Astrocyte (in vitro differentiated cells and primary cell): ENCODE data around the gene HSPB7. TPM values are rescaled to one million over a fixed set of nuclear protein-coding genes. Genes with fewer than 3 reads are reported as not detected.
"Not testable (repeated sequence)": the region's sequence is repeated elsewhere in the genome, so short reads cannot be mapped to it uniquely, and the experiment has no call there.

Source experiments
- DNase-seq: peaks from one replicate; pipeline ENCODE4 v3.0.0-alpha.2; 2010; ENCODE audit warnings: low read depth
- FAIRE-seq: peaks from 2 replicates; lab custom pipeline; 2011; peaks lifted over from hg19 to GRCh38; lab: Jason Lieb, UNC
- H2AFZ ChIP-seq: 2 replicates; pipeline ENCODE4 v1.6.0; 2012; ENCODE audit warnings: low read depth, low read length, inconsistent platforms
- H3K27ac ChIP-seq: 2 replicates; pipeline ENCODE4 v1.5.1; 2011; ENCODE audit warnings: low read depth, low read length, inconsistent platforms
- H3K27me3 ChIP-seq: 2 replicates; pipeline ENCODE4 v1.6.0; 2011; ENCODE audit warnings: low read length, inconsistent platforms; ENCODE audit not compliant: insufficient read depth
- H3K36me3 ChIP-seq: 2 replicates; pipeline ENCODE4 v1.5.1; 2011; ENCODE audit warnings: low read length, inconsistent platforms; ENCODE audit not compliant: insufficient read depth
- H3K4me1 ChIP-seq: 2 replicates; pipeline ENCODE4 v1.5.1; 2011; ENCODE audit warnings: low read length, inconsistent platforms; ENCODE audit not compliant: insufficient read depth
- H3K4me2 ChIP-seq: 2 replicates; pipeline ENCODE4 v1.6.0; 2012; ENCODE audit warnings: low read length, inconsistent platforms
- H3K4me3 ChIP-seq: 2 replicates; pipeline ENCODE4 v1.5.1; 2011; ENCODE audit warnings: low read depth, mild to moderate bottlenecking, low read length, inconsistent platforms; ENCODE audit not compliant: insufficient read depth
- H3K79me2 ChIP-seq: 2 replicates; pipeline ENCODE4 v1.6.0; 2012; ENCODE audit warnings: mild to moderate bottlenecking, low read length, inconsistent platforms; ENCODE audit not compliant: insufficient read depth
- H3K9ac ChIP-seq: 2 replicates; pipeline ENCODE4 v1.6.0; 2012; ENCODE audit warnings: mild to moderate bottlenecking, low read length, inconsistent platforms
- H3K9me3 ChIP-seq: 2 replicates; pipeline ENCODE4 v1.5.1; 2012; ENCODE audit warnings: low read depth, mild to moderate bottlenecking, low read length, inconsistent platforms; ENCODE audit not compliant: insufficient read depth
- H4K20me1 ChIP-seq: 2 replicates; pipeline ENCODE4 v1.6.0; 2012; ENCODE audit warnings: low read length, inconsistent platforms; ENCODE audit not compliant: insufficient read depth
- H3K27ac Mint-ChIP-seq: one replicate; pipeline ENCODE4 v1.8.0; 2021; ENCODE audit warnings: mild to moderate bottlenecking, mixed read lengths; ENCODE audit not compliant: unreplicated experiment
- H3K27me3 Mint-ChIP-seq: one replicate; pipeline ENCODE4 v1.8.0; 2021; ENCODE audit warnings: low read depth, mixed read lengths; ENCODE audit not compliant: unreplicated experiment
- H3K36me3 Mint-ChIP-seq: one replicate; pipeline ENCODE4 v1.8.0; 2021; ENCODE audit warnings: low read depth, mixed read lengths; ENCODE audit not compliant: unreplicated experiment
- H3K4me1 Mint-ChIP-seq: one replicate; pipeline ENCODE4 v1.8.0; 2021; ENCODE audit warnings: low read depth, mixed read lengths; ENCODE audit not compliant: unreplicated experiment
- H3K4me3 Mint-ChIP-seq: one replicate; pipeline ENCODE4 v1.8.0; 2021; ENCODE audit warnings: mild to moderate bottlenecking, moderate library complexity, mixed read lengths; ENCODE audit not compliant: unreplicated experiment
- H3K9me3 Mint-ChIP-seq: one replicate; pipeline ENCODE4 v1.8.0; 2021; ENCODE audit warnings: mild to moderate bottlenecking, mixed read lengths; ENCODE audit not compliant: unreplicated experiment
- EZH2 ChIP-seq: IDR thresholded peaks from 2 replicates; pipeline ENCODE4 v1.6.1; 2012; ENCODE audit warnings: mild to moderate bottlenecking, low read length, inconsistent platforms; ENCODE audit not compliant: insufficient read depth
- total RNA-seq: library from RNA; stranded (reverse); gene quantifications from 2 replicates; pipeline ENCODE4 v1.2.1, GENCODE V29; 2021
- TF ChIP-seq, protein P1 (sequence below): IDR thresholded peaks from 2 replicates; pipeline ENCODE4 v1.5.1; 2011; ENCODE audit warnings: low read depth, mild to moderate bottlenecking, inconsistent platforms, low read length, moderate library complexity; ENCODE audit not compliant: insufficient read depth

The HSPB7 gene
- total RNA-seq, 1 donor from 2014 or later, result 0.45 TPM

DNA sequence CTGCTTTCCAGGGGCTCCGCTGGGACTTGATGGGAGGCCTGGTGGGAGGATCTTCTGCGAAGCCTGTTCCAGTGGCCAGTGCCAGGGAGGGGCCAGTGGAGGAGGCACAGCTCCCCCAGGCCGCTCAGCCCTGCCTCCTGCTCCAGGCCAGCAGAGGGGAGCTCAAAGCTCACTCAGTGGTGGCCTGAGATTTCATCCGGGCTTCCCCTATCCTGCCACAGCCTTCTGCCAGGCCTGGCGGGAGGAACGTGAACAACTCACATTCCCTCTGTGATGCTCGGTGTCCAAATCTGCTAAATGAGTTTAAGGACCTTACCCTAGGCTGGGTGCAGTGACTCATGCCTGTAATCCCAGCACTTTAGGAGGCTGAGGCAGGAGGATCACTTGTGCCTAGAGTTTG lies 29.0 kb upstream of the HSPB7 start:
- Mint-ChIP-seq H3K4me1 (no peaks in the 10 kb centered on the region), H3K4me3 (no peak overlapping the region), H3K36me3 (no peaks in the 10 kb centered on the region), H3K9me3 (no peaks in the 10 kb centered on the region), H3K27ac (no peak overlapping the region), H3K27me3 (peaks cover 37% of the 10 kb centered on the region)
- no peaks in the 10 kb centered on the region for H3K79me2 ChIP-seq
- H3K4me3 ChIP-seq, result no peak overlapping the region
- no peak overlapping the region for H2AFZ ChIP-seq
- no peak overlapping the region for H3K27ac ChIP-seq
- H3K9ac ChIP-seq, result no peak overlapping the region
- FAIRE-seq (no peak), DNase-seq (no peak)
- TF ChIP-seq, protein P1, sequence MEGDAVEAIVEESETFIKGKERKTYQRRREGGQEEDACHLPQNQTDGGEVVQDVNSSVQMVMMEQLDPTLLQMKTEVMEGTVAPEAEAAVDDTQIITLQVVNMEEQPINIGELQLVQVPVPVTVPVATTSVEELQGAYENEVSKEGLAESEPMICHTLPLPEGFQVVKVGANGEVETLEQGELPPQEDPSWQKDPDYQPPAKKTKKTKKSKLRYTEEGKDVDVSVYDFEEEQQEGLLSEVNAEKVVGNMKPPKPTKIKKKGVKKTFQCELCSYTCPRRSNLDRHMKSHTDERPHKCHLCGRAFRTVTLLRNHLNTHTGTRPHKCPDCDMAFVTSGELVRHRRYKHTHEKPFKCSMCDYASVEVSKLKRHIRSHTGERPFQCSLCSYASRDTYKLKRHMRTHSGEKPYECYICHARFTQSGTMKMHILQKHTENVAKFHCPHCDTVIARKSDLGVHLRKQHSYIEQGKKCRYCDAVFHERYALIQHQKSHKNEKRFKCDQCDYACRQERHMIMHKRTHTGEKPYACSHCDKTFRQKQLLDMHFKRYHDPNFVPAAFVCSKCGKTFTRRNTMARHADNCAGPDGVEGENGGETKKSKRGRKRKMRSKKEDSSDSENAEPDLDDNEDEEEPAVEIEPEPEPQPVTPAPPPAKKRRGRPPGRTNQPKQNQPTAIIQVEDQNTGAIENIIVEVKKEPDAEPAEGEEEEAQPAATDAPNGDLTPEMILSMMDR, result no peak
- no peak for TF ChIP-seq EZH2
- H3K4me2 ChIP-seq, result no peak overlapping the region
- no peaks in the 10 kb centered on the region for H3K36me3 ChIP-seq
- H3K9me3 ChIP-seq, result no peaks in the 10 kb centered on the region
- no peaks in the 10 kb centered on the region for H3K27me3 ChIP-seq
- H4K20me1 ChIP-seq, result no peaks in the 10 kb centered on the region
- no peaks in the 10 kb centered on the region for H3K4me1 ChIP-seq

- Mint-ChIP-seq H3K27ac (no peak overlapping the region), H3K4me3 (no peak overlapping the region), H3K27me3 (peaks cover 48% of the 10 kb centered on the region), H3K36me3 (no peaks in the 10 kb centered on the region), H3K9me3 (no peaks in the 10 kb centered on the region), H3K4me1 (no peaks in the 10 kb centered on the region)
- Histone ChIP-seq H3K4me3 (no peak overlapping the region), H3K79me2 (no peaks in the 10 kb centered on the region), H3K36me3 (no peaks in the 10 kb centered on the region), H3K9ac (no peak overlapping the region), H2AFZ (no peak overlapping the region), H3K27me3 (no peaks in the 10 kb centered on the region), H3K4me1 (no peaks in the 10 kb centered on the region), H3K9me3 (no peaks in the 10 kb centered on the region), H3K27ac (no peak overlapping the region), H4K20me1 (no peaks in the 10 kb centered on the region), H3K4me2 (no peak overlapping the region)
- no peak for FAIRE-seq
- no peak for DNase-seq
- no peak for TF ChIP-seq EZH2
- TF ChIP-seq, protein P1, result no peak
Measured at GRCh38 chr1:16043950-16044349, 26.1 kb upstream of the HSPB7 start.

DNA sequence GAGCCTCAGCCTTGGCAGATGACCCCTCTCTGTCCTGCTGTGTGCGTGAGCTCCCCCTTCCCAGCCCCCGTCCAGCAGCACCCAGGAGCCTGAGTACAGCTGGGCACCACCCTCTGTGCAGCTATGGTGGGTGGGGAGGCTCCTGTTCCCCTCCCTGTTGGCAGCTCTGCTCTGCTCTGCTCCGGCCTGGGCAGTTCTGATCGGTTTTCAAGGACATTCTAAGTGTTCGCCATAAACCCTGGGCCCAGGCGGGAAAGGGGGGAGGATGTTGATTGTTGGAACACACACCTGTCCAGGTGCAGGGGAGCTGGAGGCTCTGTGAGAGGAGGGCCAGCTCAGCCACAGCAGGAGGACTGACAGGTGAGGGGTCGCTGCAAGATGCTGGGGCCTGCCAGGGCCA lies 25.7 kb upstream of the HSPB7 start, which contains the start of gene CLCNKB:
CLCNKB (plus strand) TSS at position 262 of the 400 bp plus-strand sequence. CDS start 711 bp downstream, outside the sequence.
- Histone ChIP-seq H3K9me3 (no peaks in the 10 kb centered on the region), H3K9ac (no peak within 1 kb of the TSS), H3K27me3 (no peaks in the 10 kb centered on the region), H3K4me3 (no peak within 1 kb of the TSS), H3K36me3 (no peaks in the 10 kb centered on the region), H3K79me2 (no peaks in the 10 kb centered on the region), H3K27ac (no peak within 1 kb of the TSS), H3K4me2 (no peak within 1 kb of the TSS), H2AFZ (no peak within 1 kb of the TSS), H4K20me1 (no peaks in the 10 kb centered on the region), H3K4me1 (no peaks in the 10 kb centered on the region)
- FAIRE-seq (no peak), DNase-seq (no peak)
- Mint-ChIP-seq H3K36me3 (no peaks in the 10 kb centered on the region), H3K27ac (no peak within 1 kb of the TSS), H3K9me3 (no peaks in the 10 kb centered on the region), H3K27me3 (peaks cover 50% of the 10 kb centered on the region), H3K4me3 (no peak within 1 kb of the TSS), H3K4me1 (no peaks in the 10 kb centered on the region)
- TF ChIP-seq EZH2, result no peak
- TF ChIP-seq, protein P1, result no peak

GRCh38 chr1:16042654-16043053 lies 24.8 kb upstream of the HSPB7 start:
- H3K27me3 ChIP-seq, DNase-seq, H3K9me3 ChIP-seq, H3K4me1 ChIP-seq, H3K4me1 Mint-ChIP-seq, H3K79me2 ChIP-seq, H3K27ac Mint-ChIP-seq, H3K9me3 Mint-ChIP-seq, H3K27ac ChIP-seq, H3K36me3 Mint-ChIP-seq, H3K4me2 ChIP-seq, H3K4me3 ChIP-seq, H4K20me1 ChIP-seq, H3K36me3 ChIP-seq, H3K4me3 Mint-ChIP-seq, H2AFZ ChIP-seq, H3K9ac ChIP-seq: not testable (repeated sequence)
- H3K27me3 Mint-ChIP-seq, result peaks cover 52% of the 10 kb centered on the region
- FAIRE-seq, result peak; percentile 63
